NCI-H446 treated with DMSO at 0.1 percent for 48 hours (cell line): ENCODE measurements around the gene GRAP2.

Source experiments
- DNase-seq: peaks from one replicate; lab custom pipeline; 2025; lab: John Stamatoyannopoulos, UW

The GRAP2 gene

DNA sequence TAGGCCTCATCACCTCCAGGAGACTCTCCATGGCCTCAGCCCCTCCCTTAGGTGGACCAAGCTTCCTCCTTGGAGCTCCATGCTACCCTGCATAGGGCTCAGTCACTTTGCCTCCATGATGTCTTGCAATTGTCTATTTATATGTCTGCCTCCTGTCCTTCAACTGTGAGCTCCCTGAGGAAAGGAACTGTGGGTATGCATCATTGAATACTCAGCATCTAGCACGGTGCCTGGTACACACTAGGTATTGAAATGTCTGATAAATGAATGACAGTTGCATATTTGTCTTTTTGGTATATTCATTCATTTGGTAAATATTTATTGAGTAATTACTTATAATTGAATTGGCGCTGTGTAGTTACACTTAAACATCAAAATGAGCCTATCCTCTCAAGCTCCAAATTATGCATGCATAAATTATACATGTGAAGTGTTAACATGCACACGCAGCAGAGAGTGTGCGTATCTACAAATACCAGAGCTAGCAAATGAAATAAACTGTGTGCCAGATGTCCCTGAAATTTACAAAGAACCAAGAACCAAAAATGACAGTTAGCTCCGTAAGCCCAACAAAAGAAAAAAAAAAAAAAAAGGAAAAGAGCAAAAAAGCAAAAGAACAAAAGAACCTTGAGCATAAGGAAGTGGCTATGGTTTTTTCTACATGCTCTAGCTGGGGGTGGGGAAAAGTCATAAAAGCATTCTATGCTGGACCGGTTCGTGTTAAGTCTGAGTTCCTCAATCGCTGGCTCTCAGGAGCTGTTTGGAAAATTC is 25.2 kb downstream of the GRAP2 start:
- DNase-seq, result no peak

DNA sequence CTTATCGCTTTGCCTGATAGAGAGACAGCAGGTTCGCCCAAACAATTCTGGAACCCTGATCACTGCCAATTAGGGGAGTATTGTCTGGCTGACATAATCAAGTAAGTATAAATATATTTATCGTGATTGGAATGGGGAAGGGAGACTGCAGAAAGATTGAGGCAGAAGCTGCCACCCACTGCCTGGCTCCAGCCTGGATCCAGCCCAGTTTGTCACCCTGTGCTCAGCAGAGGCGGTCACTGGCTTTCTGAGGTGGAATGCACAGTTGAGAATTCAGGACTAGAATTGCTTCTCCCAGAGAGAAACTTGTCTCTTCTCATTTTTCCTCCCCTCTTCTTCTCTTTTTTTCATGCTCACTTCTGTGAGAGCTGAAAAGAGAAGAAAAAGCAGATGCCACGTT is 25.9 kb downstream of the GRAP2 start:
- no peak for DNase-seq

DNA sequence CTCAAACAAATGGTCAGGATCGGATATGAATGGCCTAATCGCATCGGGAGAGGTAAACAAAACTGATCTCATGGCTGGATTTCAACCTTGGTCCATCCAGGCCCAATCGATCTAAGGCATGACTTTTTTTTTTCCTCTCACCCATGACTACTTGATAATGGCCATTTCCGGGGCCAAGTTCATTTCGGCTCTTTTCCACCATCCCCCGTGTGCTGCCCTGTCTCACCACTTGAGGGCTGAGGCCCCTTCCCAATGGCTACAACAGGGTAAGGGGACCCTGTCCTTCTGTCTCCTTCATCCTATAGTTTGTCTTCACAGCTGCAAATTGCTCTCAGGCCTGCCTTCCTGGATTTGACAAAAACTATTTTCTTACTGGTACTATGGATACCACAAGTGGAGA is 26.7 kb downstream of the GRAP2 start:
- no peak for DNase-seq

- no peak for DNase-seq
Measured at GRCh38 chr22:39928536-39929520, 27.9 kb downstream of the GRAP2 start.

- no peak for DNase-seq
Measured at GRCh38 chr22:39931251-39931650, 30.4 kb downstream of the GRAP2 start.

GRCh38 chr22:39932166-39932565 is 31.3 kb downstream of the GRAP2 start:
- DNase-seq, result no peak

GRCh38 chr22:39932918-39933649 is 32.2 kb downstream of the GRAP2 start:
- no peak for DNase-seq

DNA sequence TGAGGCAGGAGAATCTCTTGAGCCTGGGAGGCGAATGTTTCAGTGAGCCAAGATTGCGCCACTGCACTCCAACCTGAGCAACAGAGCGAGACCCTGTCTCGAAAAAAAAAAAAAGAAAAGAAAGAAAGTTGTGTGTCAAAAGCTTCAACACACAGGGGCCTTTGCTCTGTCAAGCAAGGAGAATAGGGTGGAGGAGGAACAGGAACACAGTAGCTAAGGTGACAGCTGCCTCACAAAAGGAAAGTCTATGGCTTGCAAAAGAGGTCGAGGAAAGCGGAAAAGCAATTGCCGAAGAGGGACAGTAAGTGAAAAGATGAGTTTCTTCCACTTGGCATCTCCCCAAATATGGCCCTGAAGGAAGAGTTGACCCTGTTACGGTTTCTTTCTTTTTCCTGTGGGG is 32.9 kb downstream of the GRAP2 start:
- no peak for DNase-seq

DNA sequence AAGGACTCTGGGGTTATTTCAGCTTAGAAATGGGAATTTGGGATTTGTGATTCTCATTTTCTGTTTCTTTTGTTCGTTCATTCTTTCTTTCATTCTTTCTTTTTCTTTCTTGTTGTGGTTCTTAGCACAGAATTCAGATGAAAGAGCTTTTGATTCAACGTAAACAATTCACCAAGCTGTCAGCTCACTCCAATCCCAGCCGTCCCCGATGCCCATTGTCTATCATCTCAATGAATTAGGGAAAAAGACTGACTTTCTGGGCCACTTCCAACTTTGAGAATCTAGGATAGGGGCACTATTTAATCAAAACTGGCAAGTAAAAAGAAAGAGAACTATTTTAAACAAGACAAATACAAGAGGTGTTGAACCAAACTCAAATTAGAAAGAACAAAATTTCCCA is 34.2 kb downstream of the GRAP2 start:
- DNase-seq, result no peak

GRCh38 chr22:39935612-39936011 is 34.7 kb downstream of the GRAP2 start:
- DNase-seq, result no peak

DNA sequence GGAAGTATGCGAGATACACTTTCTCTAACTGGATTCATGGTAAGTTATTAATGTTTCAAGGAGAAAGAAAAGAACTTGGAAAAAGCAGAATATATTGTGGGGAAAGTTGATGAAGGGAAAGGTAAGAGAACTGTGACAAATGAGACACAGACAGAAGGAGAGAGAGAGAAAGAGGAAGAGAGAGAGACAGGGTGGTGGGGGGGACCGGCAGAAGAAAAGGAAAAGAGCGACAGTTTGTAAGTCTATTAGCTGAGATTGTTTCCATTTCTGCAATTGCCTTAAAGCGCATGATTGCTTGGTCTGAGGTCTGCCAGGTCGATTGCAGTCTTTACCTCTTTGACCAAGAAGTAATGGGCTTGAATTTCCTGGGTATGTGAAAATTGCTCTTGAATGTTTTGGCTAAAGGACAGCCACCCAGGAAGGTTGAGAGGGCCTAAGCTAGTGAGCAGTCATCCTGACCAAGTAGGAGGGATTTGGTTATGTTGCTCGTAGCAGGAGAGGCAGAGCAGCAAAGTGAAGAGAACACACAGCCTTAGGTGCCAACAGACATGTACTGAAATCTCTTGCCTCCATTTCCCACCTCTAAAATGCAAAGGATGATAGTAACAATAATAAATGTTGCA is 35.8 kb downstream of the GRAP2 start:
- DNase-seq, result no peak

- no peak for DNase-seq
Measured at GRCh38 chr22:39937906-39938305, 37.0 kb downstream of the GRAP2 start.

- no peak for DNase-seq
Measured at GRCh38 chr22:39938509-39939111, 37.7 kb downstream of the GRAP2 start.

- DNase-seq, result no peak
Measured at GRCh38 chr22:39939830-39940229, 38.9 kb downstream of the GRAP2 start.

- no peak for DNase-seq
Measured at GRCh38 chr22:39940757-39941305, 39.9 kb downstream of the GRAP2 start.

DNA sequence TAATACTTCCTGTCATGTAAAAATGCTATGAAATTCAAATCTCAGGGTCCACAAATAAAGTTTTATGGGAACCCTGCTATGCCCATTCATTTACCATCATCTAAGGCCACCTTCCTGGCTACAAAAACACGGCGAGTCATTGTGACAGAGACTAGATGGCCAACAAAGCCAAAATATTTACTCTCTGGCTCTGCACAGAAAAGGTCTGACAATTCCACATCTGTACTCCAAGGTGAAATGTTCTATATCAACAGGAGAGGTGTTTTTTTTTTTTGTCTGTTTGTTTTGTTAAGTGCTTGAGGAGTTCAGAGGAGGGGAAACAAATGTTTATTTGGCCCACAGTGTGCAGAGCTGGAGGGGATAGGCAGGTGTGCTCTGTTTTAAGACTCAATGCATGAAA is 40.7 kb downstream of the GRAP2 start:
- no peak for DNase-seq

DNA sequence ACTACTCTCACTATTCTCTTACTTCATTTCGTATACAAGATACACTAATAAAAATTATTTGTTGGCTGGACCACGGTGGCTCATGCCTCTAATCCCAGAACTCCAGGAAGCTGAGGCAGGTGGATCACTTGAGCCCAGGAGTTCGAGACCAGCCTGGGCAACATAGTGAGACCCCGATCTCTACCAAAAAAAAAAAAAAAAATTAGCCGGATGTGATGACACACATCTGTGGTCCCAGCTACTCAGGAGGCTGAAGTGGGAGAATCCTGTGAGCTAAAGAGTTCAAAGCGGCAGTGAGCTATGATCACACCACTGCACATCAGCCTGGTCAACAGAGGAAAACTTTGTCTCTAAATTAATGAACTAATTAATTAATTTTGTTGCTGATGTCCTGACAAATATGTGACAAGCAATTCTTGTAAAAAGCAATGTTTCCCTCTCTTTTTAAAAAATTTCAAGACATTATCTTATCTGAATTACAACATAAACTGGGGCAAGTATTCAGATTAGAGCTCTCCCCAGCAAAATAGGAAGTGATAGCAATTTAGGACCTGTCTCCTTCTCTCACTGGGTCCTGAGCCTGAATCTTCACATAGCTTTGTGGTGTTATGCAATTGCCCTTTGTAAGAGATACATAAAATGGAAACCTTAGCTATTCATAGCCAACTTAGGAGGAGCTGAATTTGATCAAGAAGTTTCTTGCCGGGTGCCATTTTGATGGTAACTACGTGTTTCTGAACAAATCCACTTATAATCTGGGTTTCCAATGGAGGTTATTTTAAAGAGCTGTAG is 41.8 kb downstream of the GRAP2 start:
- no peak for DNase-seq

DNA sequence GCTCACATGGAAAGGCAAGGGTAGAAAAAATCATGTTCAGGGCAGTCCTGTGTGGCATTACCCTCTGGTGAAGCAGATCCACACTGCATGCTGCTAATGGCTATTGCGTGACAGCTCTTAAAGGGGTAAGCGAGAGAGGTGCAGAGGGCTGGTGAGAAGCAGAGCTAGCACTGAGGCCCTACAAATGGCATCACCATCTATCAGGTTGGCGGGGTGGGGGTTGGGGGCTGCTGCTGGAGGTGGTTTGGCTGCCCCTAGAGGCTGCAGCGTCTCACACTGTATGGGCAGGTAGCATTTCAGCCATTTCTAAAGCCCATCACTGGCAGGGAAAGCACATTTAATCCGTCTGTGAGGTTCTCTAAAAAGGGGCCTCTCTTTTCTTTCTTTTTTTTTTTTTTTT is 42.5 kb downstream of the GRAP2 start:
- DNase-seq, result no peak

- DNase-seq, result no peak
Measured at GRCh38 chr22:39943953-39944872, 43.3 kb downstream of the GRAP2 start.
